Upper lobe of left lung (tissue), 6 donors: ENCODE data around the gene IKZF3. TPM values are rescaled to one million over a fixed set of nuclear protein-coding genes. Genes with fewer than 3 reads are reported as not detected.
A peak's percentile ranks its signal among the peaks of the same experiment; 100 is the strongest.

Experiments
- ATAC-seq, 2 donors: fragments of 200-7000 bp; cut with Tn5 transposase; one replicate each; pipeline ENCODE4 v1.9.1; 2022; ENCODE audit warnings: mild to moderate bottlenecking in 2 of 2, moderate library complexity in 2 of 2; ENCODE audit not compliant: low FRiP score in 2 of 2
- DNase-seq, 2 donors: peaks; one replicate each; pipeline ENCODE4 v3.0.0-alpha.2; 2019 to 2020
- H3K27ac ChIP-seq, 4 donors: fragments of 200-600 bp; sonication (generic); one replicate each; pipeline ENCODE4 v1.5.1; 2016 to 2019
- H3K27me3 ChIP-seq, 4 donors: fragments of 200-600 bp; sonication (generic); one replicate each; pipeline ENCODE4 v1.5.1; 2017 to 2019
- H3K36me3 ChIP-seq, 4 donors: fragments of 200-600 bp; sonication (generic); one replicate each; pipeline ENCODE4 v1.5.1; 2016 to 2019
- H3K4me1 ChIP-seq, 4 donors: fragments of 200-600 bp; sonication (generic); one replicate each; pipeline ENCODE4 v1.5.1; 2018 to 2019
- H3K4me3 ChIP-seq, 4 donors: fragments of 200-600 bp; sonication (generic); one replicate each; pipeline ENCODE4 v1.5.1; 2017 to 2019; ENCODE audit warnings: mild to moderate bottlenecking in 2 of 4, moderate library complexity in 1 of 4
- H3K9me3 ChIP-seq, 4 donors: fragments of 200-600 bp; sonication (generic); one replicate each; pipeline ENCODE4 v1.5.1; 2018 to 2019
- EP300 ChIP-seq, 4 donors: sonication (generic); formaldehyde crosslinking; IDR thresholded peaks; one replicate each; pipeline ENCODE4 v1.5.1; 2017; ENCODE audit warnings: antibody characterized with exemption in 4 of 4, control low read depth in 2 of 4
- POLR2A ChIP-seq, 4 donors: fragments of 450-650 bp; IDR thresholded peaks; one replicate each; pipeline ENCODE4 v1.5.1; 2016 to 2017; ENCODE audit warnings: antibody characterized with exemption in 4 of 4, mild to moderate bottlenecking in 2 of 4
- POLR2AphosphoS5 ChIP-seq, 2 donors: sonication (generic); formaldehyde crosslinking; IDR thresholded peaks; one replicate each; pipeline ENCODE4 v1.5.1; 2017; ENCODE audit warnings: antibody characterized with exemption in 2 of 2
- WGBS, 2 donors: methylation state at CpG; one replicate each; pipeline ENCODE4 v1.1.5; 2017 to 2018; 5-methylcytosine and 5-hydroxymethylcytosine counted together
- total RNA-seq, 6 donors: library from RNA; depleted of rRNA in 4 of 6; stranded (reverse); fragments of >200 nt in 4 of 6; gene quantifications; one replicate each; pipeline versions ENCODE4 v1.1.0 to v1.2.1, GENCODE V29; 2016 to 2021
- TF ChIP-seq, protein P1 (sequence below), 6 experiments: fragments of 450-650 bp in 4 of 6; fragments of 200-600 bp in 2 of 6; sonication (generic) in 2 of 6; IDR thresholded peaks; one replicate each; pipeline ENCODE4 v1.5.1; 2016 to 2019; ENCODE audit warnings: antibody characterized with exemption in 6 of 6
- donor health status: DM: no; HTN: no; CAD: no; lungs with moderate emphysema.
- donor health status: DM: no; HTN: yes; CAD: no; lungs with severe emphysema.

Gene IKZF3
- total RNA-seq, 6 donors from 2014 or later = 2.2 to 14.9 (median 4.9) TPM

DNA sequence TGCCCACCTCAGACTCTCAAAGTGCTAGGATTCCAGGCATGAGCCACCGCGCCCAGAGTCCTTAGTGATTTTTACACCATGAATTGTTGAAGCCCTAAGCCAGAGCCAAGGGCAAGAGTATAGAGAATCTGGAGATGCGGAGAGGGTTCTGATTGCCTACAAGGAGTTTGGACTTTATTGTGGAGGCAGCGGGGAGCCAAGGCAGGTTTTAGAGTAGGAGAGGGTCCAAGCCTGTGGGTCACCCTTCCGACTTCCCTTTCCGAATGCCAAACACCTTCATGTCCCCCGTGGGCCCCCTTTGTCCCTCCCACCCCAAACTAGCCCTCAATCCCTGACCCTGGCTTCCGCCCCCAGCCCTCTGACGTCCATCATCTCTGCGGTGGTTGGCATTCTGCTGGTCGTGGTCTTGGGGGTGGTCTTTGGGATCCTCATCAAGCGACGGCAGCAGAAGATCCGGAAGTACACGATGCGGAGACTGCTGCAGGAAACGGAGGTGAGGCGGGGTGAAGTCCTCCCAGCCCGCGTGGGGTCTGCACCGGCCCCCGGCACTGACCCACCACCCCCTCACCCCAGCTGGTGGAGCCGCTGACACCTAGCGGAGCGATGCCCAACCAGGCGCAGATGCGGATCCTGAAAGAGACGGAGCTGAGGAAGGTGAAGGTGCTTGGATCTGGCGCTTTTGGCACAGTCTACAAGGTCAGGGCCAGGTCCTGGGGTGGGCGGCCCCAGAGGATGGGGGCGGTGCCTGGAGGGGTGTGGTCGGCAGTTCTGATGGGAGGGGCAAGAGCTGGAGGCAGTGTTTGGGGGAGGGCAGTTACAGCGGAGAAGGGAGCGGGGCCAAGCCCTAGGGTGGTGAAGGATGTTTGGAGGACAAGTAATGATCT is 140.9 kb downstream of the IKZF3 start:
- ATAC-seq (no peak), DNase-seq (peak in 1 of 2 donors; percentile 75)
- Histone ChIP-seq H3K36me3 (peaks cover 3 to 72% (median 40%) of the 10 kb centered on the region in 4 donors), H3K4me3 (no peak overlapping the region), H3K9me3 (no peaks in the 10 kb centered on the region), H3K27ac (no peak overlapping the region), H3K27me3 (no peaks in the 10 kb centered on the region), H3K4me1 (peaks cover 0 to 5% (median 0%) of the 10 kb centered on the region in 4 donors)
- WGBS, 2 donors = 84 to 92% methylated on average over 34 of the region's 34 CpGs
- TF ChIP-seq, protein P1, sequence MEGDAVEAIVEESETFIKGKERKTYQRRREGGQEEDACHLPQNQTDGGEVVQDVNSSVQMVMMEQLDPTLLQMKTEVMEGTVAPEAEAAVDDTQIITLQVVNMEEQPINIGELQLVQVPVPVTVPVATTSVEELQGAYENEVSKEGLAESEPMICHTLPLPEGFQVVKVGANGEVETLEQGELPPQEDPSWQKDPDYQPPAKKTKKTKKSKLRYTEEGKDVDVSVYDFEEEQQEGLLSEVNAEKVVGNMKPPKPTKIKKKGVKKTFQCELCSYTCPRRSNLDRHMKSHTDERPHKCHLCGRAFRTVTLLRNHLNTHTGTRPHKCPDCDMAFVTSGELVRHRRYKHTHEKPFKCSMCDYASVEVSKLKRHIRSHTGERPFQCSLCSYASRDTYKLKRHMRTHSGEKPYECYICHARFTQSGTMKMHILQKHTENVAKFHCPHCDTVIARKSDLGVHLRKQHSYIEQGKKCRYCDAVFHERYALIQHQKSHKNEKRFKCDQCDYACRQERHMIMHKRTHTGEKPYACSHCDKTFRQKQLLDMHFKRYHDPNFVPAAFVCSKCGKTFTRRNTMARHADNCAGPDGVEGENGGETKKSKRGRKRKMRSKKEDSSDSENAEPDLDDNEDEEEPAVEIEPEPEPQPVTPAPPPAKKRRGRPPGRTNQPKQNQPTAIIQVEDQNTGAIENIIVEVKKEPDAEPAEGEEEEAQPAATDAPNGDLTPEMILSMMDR (IDR thresholded peaks at IDR 0.05) = no peak
- TF ChIP-seq POLR2A (IDR thresholded peaks at IDR 0.05) (no peak), POLR2AphosphoS5 (IDR thresholded peaks at IDR 0.05) (no peak), EP300 (IDR thresholded peaks at IDR 0.05) (no peak)

DNA sequence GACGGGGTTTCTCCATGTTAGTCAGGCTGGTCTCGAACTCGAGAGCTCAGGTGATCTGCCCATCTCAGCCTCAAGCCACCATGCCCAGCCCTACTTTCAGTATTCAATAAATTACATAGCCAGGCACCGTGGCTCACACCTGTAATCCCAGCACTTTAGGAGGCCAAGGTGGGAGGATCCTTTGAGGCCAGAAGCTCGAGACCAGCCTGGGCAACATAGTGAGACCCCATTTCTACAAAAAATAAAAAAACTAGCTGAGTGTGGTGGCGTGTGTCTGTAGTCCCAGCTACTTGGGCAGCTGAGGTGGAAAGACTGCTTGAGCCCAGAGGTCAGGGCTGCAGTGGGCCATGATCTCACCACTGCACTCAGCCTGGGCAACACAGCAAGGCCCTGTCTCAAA is 142.0 kb downstream of the IKZF3 start:
- no peak overlapping the region for H3K27ac ChIP-seq
- WGBS, 2 donors = 91 to 93% methylated on average over 6 of the region's 6 CpGs
- peaks cover 3 to 72% (median 34%) of the 10 kb centered on the region in 4 donors for H3K36me3 ChIP-seq
- no peak for ATAC-seq
- no peaks in the 10 kb centered on the region for H3K4me1 ChIP-seq
- H3K9me3 ChIP-seq = no peaks in the 10 kb centered on the region
- TF ChIP-seq POLR2A (IDR thresholded peaks at IDR 0.05) (no peak), EP300 (IDR thresholded peaks at IDR 0.05) (no peak), POLR2AphosphoS5 (IDR thresholded peaks at IDR 0.05) (no peak)
- TF ChIP-seq, protein P1 (IDR thresholded peaks at IDR 0.05) = no peak
- H3K27me3 ChIP-seq = no peaks in the 10 kb centered on the region
- DNase-seq = no peak
- H3K4me3 ChIP-seq = no peak overlapping the region

DNA sequence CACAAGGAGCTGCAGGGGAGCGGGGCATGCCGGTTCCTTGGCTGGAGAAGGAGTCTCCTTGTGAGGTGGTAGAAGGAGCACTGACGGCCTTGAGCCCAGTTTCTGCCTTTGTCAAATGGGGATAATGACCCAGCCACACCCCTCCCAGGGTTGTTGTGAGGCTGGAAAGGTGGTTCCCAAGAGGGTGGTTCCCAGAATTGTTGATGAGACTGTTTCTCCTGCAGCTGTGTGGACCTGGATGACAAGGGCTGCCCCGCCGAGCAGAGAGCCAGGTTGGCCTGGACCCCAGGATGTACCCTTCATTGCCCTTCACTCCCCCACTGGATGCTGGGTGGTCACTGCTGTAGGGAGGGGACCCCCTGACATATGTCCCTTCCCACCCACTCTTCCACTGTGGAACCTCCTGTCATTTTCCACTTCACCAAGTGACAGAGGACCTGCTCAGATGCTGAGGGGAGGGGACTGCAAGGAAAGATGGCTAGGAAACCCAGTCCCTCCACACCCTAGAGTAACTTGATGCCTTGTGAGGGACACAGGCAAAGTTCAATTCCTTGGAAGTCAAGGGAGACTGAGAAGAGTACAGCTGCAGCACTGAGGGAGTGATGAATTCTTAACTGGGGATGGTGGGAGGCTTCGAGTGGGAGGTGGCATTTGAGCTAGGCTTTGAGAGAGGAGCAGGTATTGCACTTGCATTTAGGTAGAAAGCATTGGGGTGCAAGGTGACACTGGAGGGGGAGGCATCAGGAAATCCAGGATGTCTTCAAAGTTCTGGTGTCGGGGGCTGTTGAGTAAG is 144.4 kb downstream of the IKZF3 start:
- peaks cover 0 to 78% (median 38%) of the 10 kb centered on the region in 4 donors for H3K36me3 ChIP-seq
- H3K4me3 ChIP-seq = no peak overlapping the region
- 81 to 86% methylated on average over 3 to 7 of the region's 7 CpGs for WGBS, 2 donors

DNA sequence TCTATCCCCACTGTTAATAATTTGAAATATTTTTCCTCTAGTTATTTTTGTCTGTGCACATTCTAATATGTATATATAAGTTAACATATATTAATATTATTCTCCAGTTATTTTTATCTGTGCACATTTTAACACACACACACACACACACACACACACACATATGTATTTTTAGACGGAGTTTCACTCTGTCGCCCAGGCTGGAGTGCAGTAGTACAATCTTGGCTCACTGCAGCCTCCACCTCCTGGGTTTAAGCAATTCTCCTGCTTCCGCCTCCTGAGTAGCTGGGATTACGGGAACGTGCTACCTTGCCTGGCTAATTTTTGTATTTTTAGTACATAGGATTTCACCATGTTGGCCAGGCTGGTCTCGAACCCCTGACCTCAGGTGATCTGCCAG is 146.5 kb downstream of the IKZF3 start:
- DNase-seq = no peak
- 83 to 88% methylated on average over 6 of the region's 6 CpGs for WGBS, 2 donors
- Histone ChIP-seq H3K4me1 (peaks cover 0 to 5% (median 2%) of the 10 kb centered on the region in 4 donors), H3K4me3 (no peak overlapping the region), H3K27ac (no peak overlapping the region), H3K9me3 (no peaks in the 10 kb centered on the region), H3K27me3 (no peaks in the 10 kb centered on the region), H3K36me3 (peaks cover 0 to 85% (median 32%) of the 10 kb centered on the region in 4 donors)
- no peak for ATAC-seq
- TF ChIP-seq EP300 (IDR thresholded peaks at IDR 0.05) (no peak), POLR2A (IDR thresholded peaks at IDR 0.05) (no peak), POLR2AphosphoS5 (IDR thresholded peaks at IDR 0.05) (no peak)
- TF ChIP-seq, protein P1 (IDR thresholded peaks at IDR 0.05) = no peak

More for the DNA sequence above, 144.4 kb downstream of the IKZF3 start:
- no peaks in the 10 kb centered on the region for H3K27me3 ChIP-seq
- DNase-seq (no peak), ATAC-seq (no peak)
- H3K9me3 ChIP-seq = no peaks in the 10 kb centered on the region
- peaks cover 0 to 5% (median 2%) of the 10 kb centered on the region in 4 donors for H3K4me1 ChIP-seq
- TF ChIP-seq EP300 (IDR thresholded peaks at IDR 0.05) (no peak), POLR2AphosphoS5 (IDR thresholded peaks at IDR 0.05) (no peak)
- TF ChIP-seq, protein P1 (IDR thresholded peaks at IDR 0.05) = no peak
- H3K27ac ChIP-seq = no peak overlapping the region
